Astrocyte (in vitro differentiated cells and primary cell): ENCODE data around the gene STK32B.

Experiments used
- CTCF ChIP-seq: IDR thresholded peaks from 2 replicates; pipeline ENCODE4 v1.5.1; 2011; ENCODE audit warnings: low read depth, mild to moderate bottlenecking, inconsistent platforms, low read length, moderate library complexity; ENCODE audit not compliant: insufficient read depth
- EZH2 ChIP-seq: IDR thresholded peaks from 2 replicates; pipeline ENCODE4 v1.6.1; 2012; ENCODE audit warnings: mild to moderate bottlenecking, low read length, inconsistent platforms; ENCODE audit not compliant: insufficient read depth

DNA sequence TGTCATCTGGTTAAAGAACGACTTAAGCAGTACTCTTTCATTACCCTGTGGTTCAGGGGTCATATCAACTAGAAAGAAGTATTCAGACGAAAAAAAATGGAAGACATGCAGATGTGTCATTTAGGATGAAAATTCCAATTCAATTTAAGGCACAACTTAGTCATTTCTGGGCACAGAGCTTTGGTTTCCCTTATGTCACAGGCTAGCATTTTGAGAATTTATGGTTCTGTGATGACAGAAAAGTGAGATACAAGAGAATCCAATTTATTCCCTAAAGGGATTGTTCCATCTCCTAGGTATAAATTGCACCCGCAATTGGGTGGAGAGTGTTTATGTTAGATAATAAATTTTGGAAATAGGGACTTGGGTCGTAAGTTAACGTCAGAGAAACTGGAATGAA is 306.6 kb downstream of the STK32B start:
- TF ChIP-seq CTCF, result no peak
- TF ChIP-seq EZH2, result no peak
